ENCODE measurements around the gene CKLF. TPM values are rescaled to one million over a fixed set of nuclear protein-coding genes. Genes with fewer than 3 reads are reported as not detected.
A peak's percentile ranks its signal among the peaks of the same experiment; 100 is the strongest.

Gene CKLF
- total RNA-seq, 4 donors from 2014 or later: 7.5 to 47.1 (median 22.2) TPM

- H3K4me3 ChIP-seq: no peak overlapping the region
- DNase-seq: no peak
- no peak for TF ChIP-seq POLR2A (IDR thresholded peaks at IDR 0.05)
- no peak for TF ChIP-seq CTCF (IDR thresholded peaks at IDR 0.05)
- no peak overlapping the region for H3K27ac ChIP-seq
- peaks cover 0 to 8% (median 5%) of the 10 kb centered on the region in 4 donors for H3K4me1 ChIP-seq
- peaks cover 0 to 17% (median 0%) of the 10 kb centered on the region in 3 donors for H3K36me3 ChIP-seq
- no peaks in the 10 kb centered on the region for H3K9me3 ChIP-seq
- no peaks in the 10 kb centered on the region for H3K27me3 ChIP-seq
These were observed 8.8 kb upstream of the CKLF start for GRCh38 chr16:66543541-66543940.

GRCh38 chr16:66544016-66544757, 8.2 kb upstream of the CKLF start:
- TF ChIP-seq POLR2A (IDR thresholded peaks at IDR 0.05) (no peak), CTCF (IDR thresholded peaks at IDR 0.05) (no peak)
- no peaks in the 10 kb centered on the region for H3K9me3 ChIP-seq
- DNase-seq: no peak
- peaks cover 0 to 17% (median 0%) of the 10 kb centered on the region in 3 donors for H3K36me3 ChIP-seq
- H3K27ac ChIP-seq: no peak overlapping the region
- H3K4me1 ChIP-seq: peaks cover 0 to 8% (median 4%) of the 10 kb centered on the region in 4 donors
- no peaks in the 10 kb centered on the region for H3K27me3 ChIP-seq
- H3K4me3 ChIP-seq: no peak overlapping the region

- Histone ChIP-seq H3K27ac (peak overlapping the region in 1 of 4 donors; percentile 90), H3K4me1 (peaks cover 3 to 25% (median 11%) of the 10 kb centered on the region in 4 donors), H3K36me3 (peaks cover 0 to 9% (median 0%) of the 10 kb centered on the region in 3 donors), H3K27me3 (no peaks in the 10 kb centered on the region), H3K4me3 (no peak overlapping the region), H3K9me3 (no peaks in the 10 kb centered on the region)
- TF ChIP-seq POLR2A (IDR thresholded peaks at IDR 0.05): no peak
- no peak for TF ChIP-seq CTCF (IDR thresholded peaks at IDR 0.05)
- DNase-seq: no peak
These were observed 5.0 kb upstream of the CKLF start for GRCh38 chr16:66547101-66547989.

GRCh38 chr16:66548068-66548467, 4.3 kb upstream of the CKLF start:
- no peak overlapping the region for H3K4me3 ChIP-seq
- peaks cover 0 to 8% (median 0%) of the 10 kb centered on the region in 3 donors for H3K36me3 ChIP-seq
- H3K9me3 ChIP-seq: no peaks in the 10 kb centered on the region
- peaks cover 3 to 25% (median 11%) of the 10 kb centered on the region in 4 donors for H3K4me1 ChIP-seq
- TF ChIP-seq POLR2A (IDR thresholded peaks at IDR 0.05) (no peak), CTCF (IDR thresholded peaks at IDR 0.05) (no peak)
- no peak for DNase-seq
- no peaks in the 10 kb centered on the region for H3K27me3 ChIP-seq
- peak overlapping the region in 3 of 4 donors; percentile 77 to 96 (median 90) for H3K27ac ChIP-seq

GRCh38 chr16:66548868-66549267, 3.5 kb upstream of the CKLF start:
- peak overlapping the region in 3 of 4 donors; percentile 62 to 76 (median 73) for H3K4me3 ChIP-seq
- no peaks in the 10 kb centered on the region for H3K27me3 ChIP-seq
- peaks cover 3 to 25% (median 11%) of the 10 kb centered on the region in 4 donors for H3K4me1 ChIP-seq
- no peaks in the 10 kb centered on the region for H3K9me3 ChIP-seq
- DNase-seq: no peak
- peaks cover 0 to under 1% (median 0%) of the 10 kb centered on the region in 3 donors for H3K36me3 ChIP-seq
- TF ChIP-seq POLR2A (IDR thresholded peaks at IDR 0.05): no peak
- no peak for TF ChIP-seq CTCF (IDR thresholded peaks at IDR 0.05)
- peak overlapping the region; percentile 77 to 96 (median 90) for H3K27ac ChIP-seq
